NCI-H1694 (cell line): ENCODE results near the gene NRF1.

Experiments used
- DNase-seq: peaks from one replicate; lab custom pipeline; 2025; lab: John Stamatoyannopoulos, UW

NRF1 gene

DNA sequence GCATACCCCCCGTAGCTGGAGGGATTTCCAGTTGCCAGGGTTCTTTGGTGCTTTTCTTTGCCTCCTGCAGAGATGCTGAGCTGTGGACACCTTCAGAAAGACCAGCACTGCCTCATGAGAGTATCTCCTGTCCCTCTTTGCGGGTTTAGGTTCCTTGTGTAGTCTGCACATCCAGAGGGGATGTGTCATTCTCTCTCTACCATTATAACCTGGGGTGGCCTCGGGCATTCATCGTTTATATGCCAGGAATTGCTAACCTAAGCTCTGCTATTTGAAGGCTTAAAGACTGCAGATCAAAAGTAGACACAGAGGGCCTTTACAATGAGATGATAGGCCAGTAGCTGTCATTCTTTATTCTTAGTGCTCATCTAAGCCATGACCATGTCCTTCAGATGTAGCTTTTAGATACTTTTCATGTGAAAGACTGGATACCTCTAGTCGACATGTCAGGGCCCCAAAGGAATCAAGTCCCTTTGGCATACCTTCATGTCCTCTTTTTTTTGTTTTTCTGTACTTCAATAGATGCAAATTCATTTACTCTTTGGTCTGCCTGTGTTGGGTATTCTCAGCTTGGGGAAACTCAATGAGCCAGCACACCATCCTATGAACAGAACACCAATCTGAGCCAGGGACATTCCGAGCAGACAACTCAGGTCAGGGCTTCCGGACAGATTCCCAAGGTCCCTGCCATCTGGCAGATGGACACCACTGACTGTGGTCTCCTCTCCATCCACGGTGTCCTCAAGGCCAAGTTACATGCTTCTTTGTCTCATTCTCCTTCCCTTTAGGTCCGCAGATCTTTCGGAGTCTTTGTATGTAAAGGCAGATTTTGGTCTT is 129.3 kb downstream of the NRF1 start:
- no peak for DNase-seq

- peak; percentile 68 for DNase-seq
Observed at GRCh38 chr7:129741743-129742213, 130.3 kb downstream of the NRF1 start.

DNA sequence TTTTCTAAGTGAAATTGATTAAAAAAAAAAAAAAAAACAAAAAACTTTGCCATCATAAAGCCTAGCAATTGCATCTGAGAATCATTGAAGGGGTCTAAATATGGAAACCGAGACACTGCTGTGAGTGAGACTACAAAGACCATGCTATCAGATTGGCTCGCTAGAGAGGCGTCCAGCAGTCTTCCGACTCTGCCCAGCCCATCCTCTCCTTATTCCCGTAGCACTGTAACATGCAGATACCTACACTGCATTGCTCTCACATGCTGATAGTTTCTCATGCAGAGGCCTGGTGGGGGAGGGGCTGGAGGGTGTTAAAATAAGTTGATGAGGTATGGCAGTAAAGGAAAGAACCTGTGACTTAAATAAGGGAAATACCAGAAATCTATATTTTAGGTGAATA is 130.7 kb downstream of the NRF1 start:
- no peak for DNase-seq

DNA sequence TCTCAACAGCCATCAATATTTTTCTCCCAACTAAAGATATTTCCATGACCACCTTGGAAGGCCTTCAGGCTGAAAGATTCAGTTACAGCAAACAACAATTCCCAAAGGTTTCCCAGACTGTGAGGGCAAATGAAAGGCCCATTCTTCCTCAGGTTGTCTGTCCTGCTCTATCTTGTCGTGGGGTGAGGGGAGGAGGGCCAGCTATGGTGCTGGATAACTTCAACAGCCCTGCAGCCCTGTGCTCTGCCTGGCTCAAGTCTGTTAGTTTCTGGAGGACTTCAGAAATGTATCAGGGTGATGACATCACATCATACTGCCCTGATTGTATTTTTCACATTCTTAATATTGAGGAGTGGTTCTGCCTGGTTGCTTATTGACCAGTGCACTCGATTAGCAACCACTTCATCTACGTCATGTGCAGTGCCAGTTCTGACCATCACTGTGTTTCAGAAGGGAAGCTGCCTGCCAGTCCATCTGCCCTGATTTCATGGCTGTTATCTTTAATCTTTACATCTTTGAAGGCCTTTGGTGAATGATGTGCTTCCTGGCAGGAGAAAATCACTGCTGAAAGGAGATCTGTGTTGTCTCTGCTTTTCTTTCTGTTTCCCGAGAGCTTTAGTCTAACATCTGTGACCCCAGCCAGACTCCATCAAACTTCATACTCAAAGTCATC is 135.5 kb downstream of the NRF1 start:
- no peak for DNase-seq

DNA sequence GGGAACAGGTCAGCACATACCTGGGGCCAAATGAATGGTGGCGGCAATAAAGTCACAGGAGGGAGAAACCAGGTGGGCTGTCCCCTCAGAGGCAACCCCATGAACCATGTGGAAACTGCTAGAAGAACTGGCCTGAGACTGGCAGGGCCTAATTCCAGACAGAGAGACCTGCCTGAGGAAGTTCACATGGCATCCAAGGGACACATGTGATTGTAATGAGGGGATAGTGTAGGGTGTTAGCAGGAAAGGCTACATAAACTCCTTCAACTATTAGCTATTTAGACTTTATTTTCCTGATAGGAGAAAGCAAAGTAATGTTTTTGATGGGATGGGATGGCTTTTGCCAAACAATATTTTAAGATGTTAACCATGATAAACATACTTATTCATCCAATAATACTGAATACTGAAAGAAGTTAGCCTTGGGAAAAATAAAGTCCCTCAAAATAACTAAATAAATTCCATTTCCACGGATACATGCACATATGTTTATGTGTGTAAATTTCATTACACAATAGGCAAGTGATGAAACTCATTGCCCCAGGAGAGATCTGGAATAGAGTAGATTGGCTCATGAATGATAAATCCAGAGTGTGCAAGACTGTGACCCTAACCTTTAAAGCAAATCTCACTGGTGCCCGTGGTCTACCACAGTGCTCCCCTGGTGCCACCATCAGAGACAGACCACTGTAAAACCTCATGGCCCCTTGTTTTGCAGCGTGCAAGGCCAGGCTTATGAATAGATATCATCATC is 137.0 kb downstream of the NRF1 start:
- DNase-seq: no peak

DNA sequence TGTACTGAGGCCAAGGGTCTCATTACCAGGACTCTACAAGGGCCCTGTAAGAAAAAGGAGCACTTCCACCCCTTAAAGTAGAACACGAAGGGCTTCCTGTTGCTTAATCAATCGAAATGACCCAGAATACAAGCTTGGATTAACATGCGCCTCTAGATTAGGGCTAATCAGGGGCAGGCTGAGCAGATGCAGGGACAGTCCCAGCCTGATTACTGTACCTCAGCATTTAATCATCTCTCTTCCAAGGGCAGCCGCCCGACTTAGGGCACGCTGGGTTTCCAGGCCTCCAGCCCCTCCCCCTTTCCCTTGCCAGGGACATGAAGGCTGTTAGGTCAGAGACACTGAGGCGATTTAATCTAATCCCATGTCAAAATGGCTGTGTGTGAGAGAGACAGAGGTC is 138.6 kb downstream of the NRF1 start:
- DNase-seq: no peak

DNA sequence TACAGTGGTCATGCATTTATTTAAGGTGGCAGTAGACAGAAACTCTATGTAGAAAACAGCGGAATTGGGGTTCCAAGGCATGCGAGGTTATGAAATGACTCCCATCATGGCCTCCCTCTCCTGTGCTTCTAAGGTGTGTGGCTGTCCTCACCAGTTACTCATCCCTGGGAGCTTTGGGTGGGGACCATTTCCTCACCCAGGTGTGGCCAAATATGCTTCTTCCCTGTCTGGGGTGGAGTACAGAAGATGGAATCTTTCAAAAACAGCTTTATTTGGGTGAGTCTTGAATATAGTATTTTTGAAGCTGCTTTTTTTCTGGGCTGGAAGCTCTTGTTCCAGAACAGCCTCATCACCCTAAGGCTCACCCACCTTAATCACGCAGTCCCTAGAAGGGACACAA is 139.0 kb downstream of the NRF1 start:
- no peak for DNase-seq

GRCh38 chr7:129751916-129752315 is 140.4 kb downstream of the NRF1 start:
- no peak for DNase-seq

DNA sequence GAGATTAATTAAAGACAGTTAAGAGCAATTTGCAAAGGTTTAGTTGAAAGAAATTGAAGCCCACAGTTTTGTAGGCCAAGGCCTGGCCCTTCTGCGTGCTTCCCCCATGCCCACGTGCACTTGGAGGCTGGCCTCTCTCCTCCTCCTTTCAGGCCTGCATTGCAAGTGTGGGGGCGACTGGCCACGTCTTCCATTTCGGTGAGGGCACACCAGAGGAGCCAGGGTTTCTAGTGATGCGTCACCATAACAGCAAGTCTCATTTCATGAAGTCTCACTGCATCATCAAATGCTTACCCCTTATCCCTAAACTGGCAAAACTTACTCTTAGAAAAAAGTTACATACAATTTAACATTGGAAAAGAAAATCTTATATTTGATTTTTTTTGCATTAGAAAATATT is 141.2 kb downstream of the NRF1 start:
- no peak for DNase-seq

GRCh38 chr7:129754406-129754805 is 142.9 kb downstream of the NRF1 start:
- DNase-seq: no peak

DNA sequence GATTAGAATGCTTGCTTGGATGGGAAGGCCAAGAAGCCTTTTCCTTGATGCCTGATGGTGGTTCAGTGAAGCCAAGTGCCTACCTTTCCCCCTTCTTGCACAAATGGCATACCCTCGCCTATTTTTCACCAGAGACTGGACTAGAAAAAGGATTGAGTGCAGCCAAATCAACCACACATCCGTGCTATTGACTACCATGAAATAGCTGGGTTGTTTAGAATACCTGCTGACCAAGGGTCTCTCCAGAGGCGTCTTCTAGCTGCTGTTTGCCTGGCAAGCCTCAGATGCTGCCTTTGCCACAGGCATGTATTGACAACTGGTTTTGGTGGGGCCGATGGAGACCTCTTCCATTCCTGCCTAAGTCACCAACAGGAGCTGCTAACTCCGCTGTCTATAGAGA is 146.5 kb downstream of the NRF1 start:
- DNase-seq: no peak

DNA sequence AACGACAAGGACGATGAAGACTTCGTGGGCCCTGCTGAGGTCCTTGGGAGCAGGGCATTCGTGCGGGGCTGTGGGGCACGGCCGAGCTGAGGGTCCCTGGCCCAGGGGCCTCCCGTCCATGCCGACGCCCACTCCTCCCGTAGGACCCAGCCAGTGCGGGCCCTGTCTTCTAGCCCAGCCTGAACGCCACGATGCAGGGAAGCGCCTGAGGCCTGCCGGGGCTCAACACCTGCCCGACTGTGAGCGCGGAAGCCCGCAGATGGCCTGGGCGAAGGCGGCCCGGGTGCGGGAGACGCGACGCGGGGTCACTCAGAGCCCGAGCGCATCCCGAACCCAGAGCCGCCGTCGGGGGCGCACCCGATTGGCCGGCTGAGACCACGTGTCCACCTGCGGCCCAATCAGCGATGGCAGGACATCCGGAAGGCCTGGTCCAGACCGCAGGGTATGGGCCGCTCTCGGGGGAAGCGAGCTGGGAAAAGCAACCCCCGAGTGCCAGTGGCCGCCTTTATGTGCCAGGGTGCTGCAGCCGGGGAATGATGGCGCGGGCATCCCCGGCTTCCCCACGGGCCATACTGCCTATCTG is 151.0 kb downstream of the NRF1 start:
- DNase-seq: no peak

DNA sequence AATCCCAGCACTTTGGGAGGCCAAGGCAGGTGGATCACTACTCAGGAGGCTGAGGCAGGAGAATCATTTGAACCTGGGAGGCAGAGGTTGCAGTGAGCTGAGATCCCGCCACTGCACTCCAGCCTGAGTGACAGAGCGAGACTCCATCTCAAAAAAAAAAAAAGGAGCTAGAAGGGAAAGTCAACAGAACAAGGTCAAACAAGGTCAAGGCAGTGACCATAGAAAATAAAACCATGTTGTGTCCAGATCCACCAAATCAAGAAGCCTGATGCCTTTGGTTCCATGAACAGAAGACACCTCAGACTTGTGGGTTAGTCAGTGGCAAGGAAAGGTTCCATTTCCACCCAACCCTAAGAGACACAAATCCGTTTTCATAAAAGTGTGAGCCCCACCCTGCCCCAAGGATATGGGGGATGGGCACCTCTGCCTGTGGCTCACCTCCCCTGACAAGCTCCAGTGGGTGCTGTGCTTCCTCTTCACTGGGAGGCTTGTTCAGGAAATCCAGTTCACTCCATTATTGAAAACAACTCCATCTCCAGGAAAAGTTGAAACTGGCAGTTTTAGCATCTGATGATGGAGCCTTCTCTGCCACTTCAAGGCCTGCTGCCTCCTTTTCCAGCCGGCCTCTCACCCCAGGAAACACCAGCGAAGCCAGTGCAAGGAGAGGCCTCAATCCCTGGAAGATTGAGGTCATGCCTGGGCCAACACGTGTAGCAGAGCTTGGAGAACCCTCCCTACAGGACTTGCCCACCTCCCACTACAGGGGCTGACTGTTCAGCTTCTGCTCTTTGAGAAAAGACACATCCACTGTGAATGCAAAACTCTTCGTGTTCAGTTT is 152.9 kb downstream of the NRF1 start:
- no peak for DNase-seq

- no peak for DNase-seq
Observed at GRCh38 chr7:129765352-129765751, 153.8 kb downstream of the NRF1 start.

DNA sequence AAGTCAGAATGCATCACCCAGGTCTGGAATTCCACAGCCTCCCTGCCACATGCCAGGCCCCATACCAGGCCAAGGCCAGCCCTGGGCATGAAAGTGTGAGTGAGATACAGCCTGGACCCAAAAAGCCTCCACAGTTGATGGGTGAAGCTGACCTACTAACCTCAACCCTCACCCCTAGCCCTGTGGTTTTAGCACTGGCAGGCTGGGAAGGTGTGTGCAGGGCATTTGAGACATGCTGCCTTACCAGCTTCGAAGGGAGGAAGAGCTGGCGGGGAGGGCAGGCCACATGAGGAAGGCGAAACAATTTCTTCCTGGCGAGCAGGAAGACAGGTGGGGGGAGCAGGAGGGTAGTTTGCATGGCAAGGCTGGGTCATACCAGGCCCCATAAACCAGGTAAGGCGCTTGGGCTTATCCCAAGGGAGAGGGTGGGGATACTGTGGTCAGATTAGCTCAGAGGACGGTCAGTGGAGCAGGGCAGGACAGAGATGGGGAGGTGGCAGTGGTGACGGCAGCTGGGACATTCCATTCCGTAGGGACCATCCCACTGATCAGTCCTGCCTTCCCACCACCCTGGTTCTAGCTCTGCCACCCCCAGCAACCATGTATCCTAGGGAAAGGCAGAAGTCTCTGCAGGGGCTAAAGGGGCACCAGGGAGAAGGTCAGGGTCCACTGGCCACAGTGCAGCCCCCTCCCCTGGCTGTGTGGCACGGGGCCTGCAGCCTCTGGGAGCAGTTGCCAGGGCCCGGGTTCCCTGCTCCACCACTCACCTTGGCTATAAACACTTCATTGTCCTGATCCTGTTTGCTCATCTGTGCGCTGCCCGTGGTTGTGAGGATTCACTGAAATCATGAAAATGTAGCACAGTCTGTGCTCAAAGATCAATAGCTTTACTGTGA is 155.8 kb downstream of the NRF1 start:
- no peak for DNase-seq

GRCh38 chr7:129768614-129769399 is 157.3 kb downstream of the NRF1 start:
- DNase-seq: no peak

GRCh38 chr7:129769400-129769774 is 157.9 kb downstream of the NRF1 start:
- DNase-seq: no peak

DNA sequence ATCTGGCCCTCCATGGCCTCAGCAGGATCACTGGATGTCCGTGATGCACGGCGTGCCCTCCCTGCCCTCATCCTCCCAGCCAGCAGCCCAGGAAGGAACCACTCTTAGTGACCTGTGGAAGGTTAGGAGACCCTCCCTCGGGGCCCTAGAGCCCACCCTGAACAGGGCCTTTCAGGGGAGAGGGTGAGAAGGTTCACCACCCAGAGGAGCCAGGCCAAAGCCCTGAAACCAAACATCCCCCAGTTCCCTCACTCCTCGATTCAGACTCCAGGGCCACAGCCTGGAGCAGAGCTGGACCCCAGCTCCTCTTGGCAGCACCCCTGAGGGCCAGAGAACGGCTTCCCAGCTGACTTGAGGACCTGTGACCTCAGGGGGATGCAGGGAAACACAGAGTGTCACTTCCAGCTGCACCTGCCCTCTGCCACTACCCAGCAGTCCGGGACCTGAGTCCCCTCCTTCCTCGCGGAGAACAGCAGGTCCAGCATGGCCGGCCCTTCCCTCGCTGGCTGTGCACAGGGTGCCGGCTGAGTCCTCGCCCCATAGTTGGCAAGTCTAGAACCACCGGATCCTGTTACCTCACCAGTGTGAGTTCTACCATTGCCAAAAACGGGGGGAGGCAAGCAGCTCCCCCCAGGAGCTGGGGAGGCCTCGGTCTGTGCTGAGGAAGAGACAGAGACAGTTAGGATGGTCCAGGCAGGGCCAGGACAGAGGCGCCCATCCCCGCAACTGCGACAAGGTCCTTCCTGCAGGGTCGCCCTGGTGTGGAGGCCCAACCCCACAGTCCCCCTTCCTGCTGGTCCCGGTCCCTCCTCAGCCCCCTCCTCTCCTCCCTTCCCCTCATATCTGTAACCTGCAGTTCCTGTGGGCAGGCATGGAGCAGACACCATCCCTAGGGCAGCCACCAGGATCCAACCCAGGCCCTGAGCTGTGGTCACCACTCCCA is 158.6 kb downstream of the NRF1 start:
- DNase-seq: no peak
